ENCODE data around the gene GLB1L3.
"Not testable (repeated sequence)": the region's sequence is repeated elsewhere in the genome, so short reads cannot be mapped to it uniquely, and the experiment has no call there.

GLB1L3 gene

GRCh38 chr11:134252346-134253187, 23.6 kb upstream of the GLB1L3 start:
- DNase-seq, result no peak

GRCh38 chr11:134253188-134253993, 22.8 kb upstream of the GLB1L3 start, which contains the start of the genes ACAD8 and THYN1:
Gene ACAD8, plus strand, starts transcription at chr11:134253568. Its CDS starts 33 bp downstream, at chr11:134253601.
Gene THYN1, minus strand, starts transcription at chr11:134253352. Its CDS starts 470 bp downstream, at chr11:134252882.
- DNase-seq, result peak; percentile 96

GRCh38 chr11:134254433-134255183, 21.6 kb upstream of the GLB1L3 start:
- no peak for DNase-seq

GRCh38 chr11:134255184-134255561, 21.0 kb upstream of the GLB1L3 start:
- DNase-seq, result not testable (repeated sequence)

GRCh38 chr11:134257101-134257500, 19.1 kb upstream of the GLB1L3 start:
- DNase-seq, result no peak

GRCh38 chr11:134258577-134258976, 17.6 kb upstream of the GLB1L3 start:
- DNase-seq, result no peak

GRCh38 chr11:134260503-134260902, 15.7 kb upstream of the GLB1L3 start:
- no peak for DNase-seq

GRCh38 chr11:134260983-134261382, 15.2 kb upstream of the GLB1L3 start:
- DNase-seq, result no peak

GRCh38 chr11:134261626-134262488, 14.3 kb upstream of the GLB1L3 start:
- peak; percentile 20 to 52 for DNase-seq

GRCh38 chr11:134264966-134265764, 11.0 kb upstream of the GLB1L3 start:
- no peak for DNase-seq

- no peak for DNase-seq
These were observed 9.7 kb upstream of the GLB1L3 start for GRCh38 chr11:134266440-134266839.

GRCh38 chr11:134266841-134267251, 9.3 kb upstream of the GLB1L3 start:
- DNase-seq, result no peak

GRCh38 chr11:134267461-134267860, 8.7 kb upstream of the GLB1L3 start:
- no peak for DNase-seq

- no peak for DNase-seq
These were observed 8.2 kb upstream of the GLB1L3 start for GRCh38 chr11:134267966-134268365.

- peak; percentile 9 to 55 for DNase-seq
These were observed 5.9 kb upstream of the GLB1L3 start for GRCh38 chr11:134270250-134270714.

GRCh38 chr11:134271978-134272377, 4.2 kb upstream of the GLB1L3 start:
- no peak for DNase-seq

GRCh38 chr11:134272381-134273316, 3.5 kb upstream of the GLB1L3 start:
- no peak for DNase-seq

- no peak for DNase-seq
These were observed 2.9 kb upstream of the GLB1L3 start for GRCh38 chr11:134273317-134273712.

GRCh38 chr11:134275188-134275533, 1.0 kb upstream of the GLB1L3 start:
- DNase-seq, result no peak

Measured in CD4-positive, alpha-beta T cell treated with Interleukin-1 beta for 1 hour (primary cell).